Caco-2 (cell line): Measurements from ENCODE around the gene IMMP2L. TPM values are rescaled to one million over a fixed set of nuclear protein-coding genes. Genes with fewer than 3 reads are reported as not detected.

ENCODE experiments used
- BruUV-seq: library from RNA; stranded (reverse); fragments of 400-500 nt; replicated peaks from 2 replicates; lab custom pipeline; 2021; lab: Mats Ljungman, UMichigan
- CTCF ChIA-PET: fragments of 300-600 bp; sonication (Branson Sonifier 250); formaldehyde crosslinking; loops from one replicate; lab custom pipeline; 2022; ENCODE audit warnings: antibody characterized with exemption; lab: Charles Lee
- POLR2A ChIA-PET: fragments of 300-600 bp; sonication (Branson Sonifier 250); formaldehyde crosslinking; loops from one replicate; lab custom pipeline; 2022; ENCODE audit warnings: antibody characterized with exemption; lab: Charles Lee
- DNase-seq, 2 experiments: peaks; one replicate each; pipeline versions ENCODE4 v3.0.0 to v3.0.0-alpha.2; 2020 to 2022
- H3K27me3 ChIP-seq: replicated peaks from 2 replicates; pipeline ENCODE4 v1.6.0; 2011; ENCODE audit warnings: low read length; ENCODE audit not compliant: control insufficient read depth, insufficient read depth
- H3K36me3 ChIP-seq: 2 replicates; pipeline ENCODE4 v1.5.1; 2011; ENCODE audit warnings: low read length; ENCODE audit not compliant: control insufficient read depth, insufficient read depth
- H3K4me1 ChIP-seq: fragments of 250-450 bp; sonication (Bioruptor Pico); 2 replicates; pipeline ENCODE4 v1.5.1; 2020; ENCODE audit warnings: mild to moderate bottlenecking
- H3K4me3 ChIP-seq: 2 replicates; pipeline ENCODE4 v1.5.1; 2011; ENCODE audit warnings: low read depth, mild to moderate bottlenecking, control low read depth, low read length
- H3K9me3 ChIP-seq: fragments of 250-450 bp; sonication (Bioruptor Pico); 2 replicates; pipeline ENCODE4 v1.5.1; 2020; ENCODE audit warnings: mild to moderate bottlenecking, moderate library complexity
- H3K27ac Mint-ChIP-seq: one replicate; pipeline ENCODE4 v1.8.0; 2022; ENCODE audit warnings: mixed read lengths; ENCODE audit not compliant: unreplicated experiment
- H3K27me3 Mint-ChIP-seq: one replicate; pipeline ENCODE4 v1.8.0; 2022; ENCODE audit warnings: mixed read lengths; ENCODE audit not compliant: insufficient read depth, unreplicated experiment
- H3K36me3 Mint-ChIP-seq: one replicate; pipeline ENCODE4 v1.8.0; 2022; ENCODE audit warnings: mild to moderate bottlenecking, mixed read lengths; ENCODE audit not compliant: insufficient read depth, unreplicated experiment
- H3K4me1 Mint-ChIP-seq: one replicate; pipeline ENCODE4 v1.8.0; 2022; ENCODE audit warnings: low read depth, mixed read lengths; ENCODE audit not compliant: unreplicated experiment
- H3K4me3 Mint-ChIP-seq: one replicate; pipeline ENCODE4 v1.8.0; 2022; ENCODE audit warnings: mild to moderate bottlenecking, moderate library complexity, mixed read lengths; ENCODE audit not compliant: unreplicated experiment
- H3K9me3 Mint-ChIP-seq: one replicate; pipeline ENCODE4 v1.8.0; 2022; ENCODE audit warnings: mixed read lengths; ENCODE audit not compliant: unreplicated experiment
- intact Hi-C: fragments of 100-400 bp; cut with micrococcal nuclease; formaldehyde crosslinking; loops from one replicate; pipeline ENCODE4 v1.10.0; 2022; ENCODE audit not compliant: unreplicated experiment
- total RNA-seq: library from RNA; stranded (reverse); gene quantifications from 2 replicates; pipeline ENCODE4 v1.2.3, GENCODE V29; 2022
- TF ChIP-seq, protein P1 (sequence below), 2 experiments: fragments of 200-600 bp in 1 of 2; IDR thresholded peaks; 1 replicate in 1 of 2; 2 replicates in 1 of 2; pipeline versions ENCODE4 v1.5.1 to v1.8.0; 2011 to 2022; ENCODE audit warnings: antibody characterized with exemption in 1 of 2, control low read depth in 1 of 2, inconsistent platforms in 1 of 2, low read depth in 1 of 2, low read length in 1 of 2, mild to moderate bottlenecking in 1 of 2, moderate library complexity in 1 of 2; ENCODE audit not compliant: insufficient read depth in 1 of 2, severe bottlenecking in 1 of 2, unreplicated experiment in 1 of 2

The IMMP2L gene
- total RNA-seq, 1 experiment from 2014 or later, result 9.5 TPM

DNA sequence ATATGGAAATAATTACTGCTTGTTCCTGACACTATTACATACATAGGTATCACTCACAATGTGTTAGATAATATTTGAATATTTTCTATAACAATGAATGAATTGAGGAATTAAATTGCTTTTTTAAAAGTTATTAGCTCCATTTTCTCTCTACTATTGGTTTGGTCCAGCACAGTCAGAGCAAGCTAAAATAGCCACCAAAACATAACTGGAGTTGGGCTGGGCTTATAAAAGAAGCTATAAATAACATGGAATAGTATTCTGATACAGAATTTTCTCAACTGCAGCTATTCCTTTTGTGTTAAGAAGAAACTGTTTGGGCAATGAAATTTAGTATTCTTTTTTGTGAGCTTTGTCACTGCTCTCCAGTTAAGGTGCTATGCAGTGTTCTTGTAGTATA lies 614.0 kb downstream of the IMMP2L start:
- no peak for DNase-seq
- Histone ChIP-seq H3K27me3 (no peaks in the 10 kb centered on the region), H3K36me3 (no peaks in the 10 kb centered on the region), H3K9me3 (no peaks in the 10 kb centered on the region), H3K4me1 (no peaks in the 10 kb centered on the region), H3K4me3 (no peak overlapping the region)
- Mint-ChIP-seq H3K27me3 (no peaks in the 10 kb centered on the region), H3K4me3 (no peak overlapping the region), H3K4me1 (no peaks in the 10 kb centered on the region), H3K36me3 (no peaks in the 10 kb centered on the region), H3K9me3 (no peaks in the 10 kb centered on the region), H3K27ac (no peak overlapping the region)
- ChIA-PET CTCF (no interaction called here), POLR2A (no interaction called here)
- no TSS peak for BruUV-seq
- TF ChIP-seq, protein P1, sequence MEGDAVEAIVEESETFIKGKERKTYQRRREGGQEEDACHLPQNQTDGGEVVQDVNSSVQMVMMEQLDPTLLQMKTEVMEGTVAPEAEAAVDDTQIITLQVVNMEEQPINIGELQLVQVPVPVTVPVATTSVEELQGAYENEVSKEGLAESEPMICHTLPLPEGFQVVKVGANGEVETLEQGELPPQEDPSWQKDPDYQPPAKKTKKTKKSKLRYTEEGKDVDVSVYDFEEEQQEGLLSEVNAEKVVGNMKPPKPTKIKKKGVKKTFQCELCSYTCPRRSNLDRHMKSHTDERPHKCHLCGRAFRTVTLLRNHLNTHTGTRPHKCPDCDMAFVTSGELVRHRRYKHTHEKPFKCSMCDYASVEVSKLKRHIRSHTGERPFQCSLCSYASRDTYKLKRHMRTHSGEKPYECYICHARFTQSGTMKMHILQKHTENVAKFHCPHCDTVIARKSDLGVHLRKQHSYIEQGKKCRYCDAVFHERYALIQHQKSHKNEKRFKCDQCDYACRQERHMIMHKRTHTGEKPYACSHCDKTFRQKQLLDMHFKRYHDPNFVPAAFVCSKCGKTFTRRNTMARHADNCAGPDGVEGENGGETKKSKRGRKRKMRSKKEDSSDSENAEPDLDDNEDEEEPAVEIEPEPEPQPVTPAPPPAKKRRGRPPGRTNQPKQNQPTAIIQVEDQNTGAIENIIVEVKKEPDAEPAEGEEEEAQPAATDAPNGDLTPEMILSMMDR (IDR thresholded peaks at IDR 0.05; ENCODE audit: insufficient read depth in 1 of 2, low read depth in 1 of 2, low read length in 1 of 2, severe bottlenecking in 1 of 2, unreplicated experiment in 1 of 2), result no peak
- intact Hi-C loops, result no loop called here

DNA sequence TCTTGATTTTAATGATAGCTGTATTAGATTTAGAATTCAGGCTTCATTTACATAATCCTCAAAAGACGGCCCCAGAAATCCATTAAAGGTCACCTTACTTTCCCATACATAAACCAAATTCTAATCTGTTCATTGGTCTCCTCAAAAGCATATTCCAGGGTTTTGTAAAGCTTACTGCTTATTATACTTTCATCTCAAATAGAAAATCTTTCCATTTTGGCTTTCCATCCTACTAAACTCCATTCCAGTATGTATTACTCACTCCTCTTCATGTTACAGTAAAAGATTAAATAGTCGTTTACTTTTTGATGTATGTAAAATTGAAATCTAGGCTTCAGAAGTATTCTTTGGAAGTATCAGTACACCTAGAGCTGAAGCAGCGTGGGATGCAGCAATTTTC lies 614.9 kb downstream of the IMMP2L start:
- no peaks in the 10 kb centered on the region for H3K36me3 ChIP-seq
- BruUV-seq, result no TSS peak

DNA sequence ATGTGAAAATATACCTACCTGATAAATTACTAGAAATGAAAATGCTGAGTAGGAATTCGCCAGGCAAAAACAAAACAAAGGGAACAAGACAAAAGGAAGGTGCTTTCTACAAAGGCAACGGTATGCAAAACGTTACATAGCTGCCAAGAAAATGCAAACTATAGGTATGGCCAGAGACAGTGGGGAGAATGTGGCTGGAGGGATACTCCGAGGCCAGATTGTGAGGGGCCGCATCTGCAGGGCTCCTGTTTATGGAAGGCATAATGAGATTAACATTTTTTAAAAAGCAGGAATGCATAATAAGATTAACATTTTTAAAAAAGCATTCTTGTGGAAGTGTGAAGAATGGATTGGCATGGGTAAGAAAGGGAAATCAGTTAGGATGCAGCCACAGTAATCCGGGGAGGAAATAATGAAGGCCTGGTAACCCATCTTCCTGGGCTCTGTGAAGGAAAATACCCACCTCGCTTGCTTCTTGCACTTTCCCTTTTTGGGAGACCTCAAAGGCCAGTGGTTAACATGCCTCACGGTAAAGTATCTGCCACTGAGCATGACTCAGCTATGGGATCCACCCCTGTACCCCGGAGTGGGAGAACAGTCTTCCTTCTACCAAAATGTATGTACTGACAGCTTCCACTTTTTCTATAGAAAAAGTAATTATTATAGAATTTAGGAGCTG lies 617.2 kb downstream of the IMMP2L start:
- TF ChIP-seq, protein P1 (IDR thresholded peaks at IDR 0.05; ENCODE audit: insufficient read depth in 1 of 2, low read depth in 1 of 2, low read length in 1 of 2, severe bottlenecking in 1 of 2, unreplicated experiment in 1 of 2), result no peak

More for the DNA sequence above, 614.9 kb downstream of the IMMP2L start:
- CTCF ChIA-PET, result no interaction called here
- no peak overlapping the region for H3K27ac Mint-ChIP-seq
- Histone ChIP-seq H3K9me3 (no peaks in the 10 kb centered on the region), H3K4me3 (no peak overlapping the region), H3K4me1 (no peaks in the 10 kb centered on the region), H3K27me3 (no peaks in the 10 kb centered on the region)
- no peaks in the 10 kb centered on the region for H3K4me1 Mint-ChIP-seq
- H3K36me3 Mint-ChIP-seq, result no peaks in the 10 kb centered on the region
- POLR2A ChIA-PET, result no interaction called here
- H3K4me3 Mint-ChIP-seq, result no peak overlapping the region
- no peak for DNase-seq
- TF ChIP-seq, protein P1 (IDR thresholded peaks at IDR 0.05; ENCODE audit: insufficient read depth in 1 of 2, low read depth in 1 of 2, low read length in 1 of 2, severe bottlenecking in 1 of 2, unreplicated experiment in 1 of 2), result no peak
- no peaks in the 10 kb centered on the region for H3K27me3 Mint-ChIP-seq
- intact Hi-C loops, result no loop called here
- H3K9me3 Mint-ChIP-seq, result no peaks in the 10 kb centered on the region

More for the DNA sequence above, 617.2 kb downstream of the IMMP2L start:
- Mint-ChIP-seq H3K36me3 (no peaks in the 10 kb centered on the region), H3K4me1 (no peaks in the 10 kb centered on the region), H3K27me3 (no peaks in the 10 kb centered on the region), H3K27ac (no peak overlapping the region), H3K9me3 (no peaks in the 10 kb centered on the region), H3K4me3 (no peak overlapping the region)
- CTCF ChIA-PET, result no interaction called here
- Histone ChIP-seq H3K4me3 (no peak overlapping the region), H3K4me1 (no peaks in the 10 kb centered on the region), H3K9me3 (no peaks in the 10 kb centered on the region), H3K27me3 (no peaks in the 10 kb centered on the region), H3K36me3 (no peaks in the 10 kb centered on the region)
- no TSS peak for BruUV-seq
- POLR2A ChIA-PET, result no interaction called here
- DNase-seq, result no peak
- intact Hi-C loops, result no loop called here
